KOPT-K1 (cell line): ENCODE data around the gene WARS2.
"Not testable (repeated sequence)": the region's sequence is repeated elsewhere in the genome, so short reads cannot be mapped to it uniquely, and the experiment has no call there.

Experiments used
- H3K27ac ChIP-seq: fragments of 200-600 bp; sonication (generic); 2 replicates; pipeline ENCODE4 v1.5.1; 2016; ENCODE audit warnings: antibody characterized with exemption, mild to moderate bottlenecking, low read depth, low read length; ENCODE audit not compliant: poor library complexity, severe bottlenecking
- H3K36me3 ChIP-seq: fragments of 200-600 bp; sonication (generic); 2 replicates; pipeline ENCODE4 v1.5.1; 2017; ENCODE audit warnings: antibody characterized with exemption, mild to moderate bottlenecking, low read length, moderate library complexity; ENCODE audit not compliant: insufficient read depth
- H3K9me3 ChIP-seq: fragments of 200-600 bp; sonication (generic); 2 replicates; pipeline ENCODE4 v1.5.1; 2017; ENCODE audit warnings: antibody characterized with exemption, low read length, mild to moderate bottlenecking; ENCODE audit not compliant: insufficient read depth, poor library complexity, severe bottlenecking

WARS2 gene

GRCh38 chr1:119140177-119141019 is at the start of gene WARS2:
TSS of gene WARS2 (minus strand) at chr1:119140653. CDS start at chr1:119140644, 9 bp downstream.
- Histone ChIP-seq H3K9me3 (no peaks in the 10 kb centered on the region), H3K36me3 (no peaks in the 10 kb centered on the region), H3K27ac (peak within 1 kb of the TSS; percentile 89)

GRCh38 chr1:119188926-119189325 is 48.5 kb upstream of the WARS2 start:
- H3K9me3 ChIP-seq: no peaks in the 10 kb centered on the region
- H3K27ac ChIP-seq: no peak overlapping the region
- H3K36me3 ChIP-seq: no peaks in the 10 kb centered on the region; the same call in 1 of the 2 replicates

- Histone ChIP-seq H3K9me3 (no peaks in the 10 kb centered on the region), H3K36me3 (no peaks in the 10 kb centered on the region; the same call in 1 of the 2 replicates), H3K27ac (no peak overlapping the region)
Measured at GRCh38 chr1:119187416-119187815, 47.0 kb upstream of the WARS2 start.

GRCh38 chr1:119186471-119186870 is 46.0 kb upstream of the WARS2 start:
- H3K9me3 ChIP-seq: no peaks in the 10 kb centered on the region
- no peaks in the 10 kb centered on the region; the same call in 1 of the 2 replicates for H3K36me3 ChIP-seq
- no peak overlapping the region for H3K27ac ChIP-seq

GRCh38 chr1:119184972-119185371 is 44.5 kb upstream of the WARS2 start:
- no peak overlapping the region for H3K27ac ChIP-seq
- H3K9me3 ChIP-seq: no peaks in the 10 kb centered on the region

GRCh38 chr1:119181218-119181617 is 40.8 kb upstream of the WARS2 start:
- H3K9me3 ChIP-seq: no peaks in the 10 kb centered on the region

More at GRCh38 chr1:119184972-119185371, 44.5 kb upstream of the WARS2 start:
- no peaks in the 10 kb centered on the region; the same call in 1 of the 2 replicates for H3K36me3 ChIP-seq

GRCh38 chr1:119179051-119179450 is 38.6 kb upstream of the WARS2 start:
- Histone ChIP-seq H3K27ac (no peak overlapping the region), H3K36me3 (no peaks in the 10 kb centered on the region), H3K9me3 (no peaks in the 10 kb centered on the region)

More at GRCh38 chr1:119181218-119181617, 40.8 kb upstream of the WARS2 start:
- Histone ChIP-seq H3K27ac (no peak overlapping the region), H3K36me3 (no peaks in the 10 kb centered on the region)

GRCh38 chr1:119172927-119173326 is 32.5 kb upstream of the WARS2 start:
- H3K36me3 ChIP-seq, H3K9me3 ChIP-seq, H3K27ac ChIP-seq: not testable (repeated sequence)

- not testable (repeated sequence) for H3K36me3 ChIP-seq, H3K27ac ChIP-seq, H3K9me3 ChIP-seq
Measured at GRCh38 chr1:119171381-119172010, 31.0 kb upstream of the WARS2 start.

- Histone ChIP-seq H3K9me3 (no peaks in the 10 kb centered on the region), H3K36me3 (peaks cover 20% of the 10 kb centered on the region; the same call in 1 of the 2 replicates), H3K27ac (no peak overlapping the region)
Measured at GRCh38 chr1:119163396-119163795, 22.9 kb upstream of the WARS2 start.

GRCh38 chr1:119160866-119161265 is 20.4 kb upstream of the WARS2 start:
- Histone ChIP-seq H3K36me3 (peaks cover 37% of the 10 kb centered on the region; the same call in 1 of the 2 replicates), H3K27ac (no peak overlapping the region), H3K9me3 (peaks cover 6% of the 10 kb centered on the region)

GRCh38 chr1:119160409-119160808 is 20.0 kb upstream of the WARS2 start:
- peaks cover 6% of the 10 kb centered on the region for H3K9me3 ChIP-seq
- no peak overlapping the region for H3K27ac ChIP-seq
- peaks cover 37% of the 10 kb centered on the region; the same call in 1 of the 2 replicates for H3K36me3 ChIP-seq

GRCh38 chr1:119159966-119160365 is 19.5 kb upstream of the WARS2 start:
- Histone ChIP-seq H3K36me3 (peaks cover 37% of the 10 kb centered on the region; the same call in 1 of the 2 replicates), H3K9me3 (peaks cover 6% of the 10 kb centered on the region), H3K27ac (no peak overlapping the region)

- peaks cover 6% of the 10 kb centered on the region for H3K9me3 ChIP-seq
- no peak overlapping the region for H3K27ac ChIP-seq
- peaks cover 37% of the 10 kb centered on the region; the same call in 1 of the 2 replicates for H3K36me3 ChIP-seq
Measured at GRCh38 chr1:119159111-119159510, 18.7 kb upstream of the WARS2 start.

GRCh38 chr1:119156761-119157160 is 16.3 kb upstream of the WARS2 start:
- peaks cover 37% of the 10 kb centered on the region; the same call in 1 of the 2 replicates for H3K36me3 ChIP-seq
- H3K9me3 ChIP-seq, H3K27ac ChIP-seq: not testable (repeated sequence)
